H9 (cell line): ENCODE results near the gene ZNF365. TPM values are rescaled to one million over a fixed set of nuclear protein-coding genes. Genes with fewer than 3 reads are reported as not detected.

Source experiments
- DNase-seq: peaks from one replicate; pipeline ENCODE4 v3.0.0-alpha.2; 2017
- H2AFZ ChIP-seq: one replicate; pipeline ENCODE4 v1.6.1; 2013; ENCODE audit warnings: mild to moderate bottlenecking, low read length, control low read depth, moderate library complexity
- H2AK5ac ChIP-seq: 2 replicates; pipeline ENCODE4 v1.6.1; 2013; ENCODE audit warnings: low read length, control low read depth, mixed read lengths; ENCODE audit not compliant: insufficient read length
- H2BK120ac ChIP-seq: one replicate; pipeline ENCODE4 v1.6.1; 2013; ENCODE audit warnings: low read depth, mild to moderate bottlenecking, low read length, control low read depth, inconsistent platforms; ENCODE audit not compliant: poor library complexity, severe bottlenecking
- H2BK12ac ChIP-seq: 2 replicates; pipeline ENCODE4 v1.6.1; 2013; ENCODE audit warnings: low read length, control low read depth, mixed read lengths, low read depth; ENCODE audit not compliant: insufficient read length
- H2BK15ac ChIP-seq: 2 replicates; pipeline ENCODE4 v1.6.1; 2013; ENCODE audit warnings: low read depth, low read length, control low read depth
- H2BK20ac ChIP-seq: one replicate; pipeline ENCODE4 v1.6.1; 2013; ENCODE audit warnings: low read depth, mild to moderate bottlenecking, low read length, control low read depth, inconsistent platforms; ENCODE audit not compliant: poor library complexity, severe bottlenecking
- H2BK5ac ChIP-seq: 2 replicates; pipeline ENCODE4 v1.6.1; 2013; ENCODE audit warnings: low read length, control low read depth, mixed read lengths; ENCODE audit not compliant: insufficient read length
- H3K14ac ChIP-seq: 2 replicates; pipeline ENCODE4 v1.6.1; 2013; ENCODE audit warnings: low read length, control low read depth; ENCODE audit not compliant: insufficient read depth
- H3K18ac ChIP-seq: 2 replicates; pipeline ENCODE4 v1.6.1; 2013; ENCODE audit warnings: low read depth, mild to moderate bottlenecking, mixed read lengths, low read length, control low read depth; ENCODE audit not compliant: insufficient read length
- H3K23ac ChIP-seq: 2 replicates; pipeline ENCODE4 v1.6.1; 2013; ENCODE audit warnings: low read length, control low read depth, mixed read lengths, low read depth; ENCODE audit not compliant: insufficient read length
- H3K23me2 ChIP-seq: 2 replicates; pipeline ENCODE4 v1.6.1; 2013; ENCODE audit warnings: low read depth, mild to moderate bottlenecking, mixed read lengths, low read length, control low read depth; ENCODE audit not compliant: insufficient read length, poor library complexity, severe bottlenecking
- H3K27ac ChIP-seq: 2 replicates; pipeline ENCODE4 v1.5.1; 2013; ENCODE audit warnings: low read length, control low read depth, mixed read lengths, low read depth; ENCODE audit not compliant: insufficient read length
- H3K27me3 ChIP-seq: 2 replicates; pipeline ENCODE4 v1.6.1; 2013; ENCODE audit warnings: low read length, control low read depth, inconsistent platforms; ENCODE audit not compliant: insufficient read depth
- H3K4ac ChIP-seq: 2 replicates; pipeline ENCODE4 v1.6.1; 2013; ENCODE audit warnings: low read depth, mild to moderate bottlenecking, control low read depth, inconsistent platforms, low read length, moderate library complexity
- H3K4me1 ChIP-seq: 2 replicates; pipeline ENCODE4 v1.6.1; 2013; ENCODE audit warnings: low read length, control low read depth, inconsistent platforms; ENCODE audit not compliant: insufficient read depth
- H3K4me2 ChIP-seq: 2 replicates; pipeline ENCODE4 v1.6.1; 2013; ENCODE audit warnings: low read length, control low read depth, mixed read lengths; ENCODE audit not compliant: insufficient read length, insufficient read depth
- H3K56ac ChIP-seq: 2 replicates; pipeline ENCODE4 v1.6.1; 2013; ENCODE audit warnings: low read depth, mild to moderate bottlenecking, mixed read lengths, low read length, control low read depth; ENCODE audit not compliant: insufficient read length
- H3K79me1 ChIP-seq: 2 replicates; pipeline ENCODE4 v1.6.1; 2013; ENCODE audit warnings: low read depth, mild to moderate bottlenecking, moderate library complexity, low read length, control low read depth, inconsistent platforms; ENCODE audit not compliant: insufficient read depth, poor library complexity, severe bottlenecking
- H3K79me2 ChIP-seq: 2 replicates; pipeline ENCODE4 v1.6.1; 2013; ENCODE audit warnings: low read length, control low read depth, inconsistent platforms; ENCODE audit not compliant: insufficient read depth
- H3K9ac ChIP-seq: 2 replicates; pipeline ENCODE4 v1.6.1; 2013; ENCODE audit warnings: low read length, control low read depth, mixed read lengths; ENCODE audit not compliant: insufficient read length; ENCODE audit errors: extremely low read depth
- H3K9me3 ChIP-seq: one replicate; pipeline ENCODE4 v1.6.1; 2013; ENCODE audit warnings: low read depth, low read length, inconsistent platforms; ENCODE audit not compliant: control insufficient read depth
- H3T11ph ChIP-seq: one replicate; pipeline ENCODE4 v1.6.1; 2013; ENCODE audit warnings: mild to moderate bottlenecking, low read length, control low read depth, inconsistent platforms
- H4K20me1 ChIP-seq: one replicate; pipeline ENCODE4 v1.6.1; 2013; ENCODE audit not compliant: control insufficient read depth, insufficient read length, insufficient read depth
- H4K5ac ChIP-seq: 2 replicates; pipeline ENCODE4 v1.6.1; 2013; ENCODE audit warnings: low read depth, mild to moderate bottlenecking, mixed read lengths, low read length, control low read depth; ENCODE audit not compliant: insufficient read length
- H4K8ac ChIP-seq: replicated peaks from 2 replicates; pipeline ENCODE4 v1.6.1; 2013; ENCODE audit warnings: low read length, control low read depth, mixed read lengths, low read depth; ENCODE audit not compliant: insufficient read length
- H4K91ac ChIP-seq: 2 replicates; pipeline ENCODE4 v1.6.1; 2013; ENCODE audit warnings: low read depth, mild to moderate bottlenecking, moderate library complexity, mixed read lengths, low read length, control low read depth; ENCODE audit not compliant: insufficient read length
- H3K27ac Mint-ChIP-seq, 3 experiments: 2 replicates in 2 of 3; 3 replicates in 1 of 3; pipeline ENCODE4 v1.8.0; 2020 to 2021; ENCODE audit warnings: mixed read lengths in 3 of 3, mild to moderate bottlenecking in 1 of 3, moderate library complexity in 1 of 3
- H3K27me3 Mint-ChIP-seq: 2 replicates; pipeline ENCODE4 v1.8.0; 2021; ENCODE audit warnings: low read depth, mild to moderate bottlenecking, moderate library complexity, mixed read lengths
- H3K36me3 Mint-ChIP-seq, 3 experiments: 2 replicates in 2 of 3; 3 replicates in 1 of 3; pipeline ENCODE4 v1.8.0; 2020 to 2021; ENCODE audit warnings: low read depth in 3 of 3, mixed read lengths in 3 of 3; ENCODE audit not compliant: insufficient read depth in 1 of 3
- H3K4me1 Mint-ChIP-seq, 2 experiments: 2 replicates each; pipeline ENCODE4 v1.8.0; 2020; ENCODE audit warnings: mixed read lengths in 2 of 2
- H3K4me3 Mint-ChIP-seq, 2 experiments: 2 replicates in 1 of 2; 3 replicates in 1 of 2; pipeline ENCODE4 v1.8.0; 2020 to 2021; ENCODE audit warnings: mild to moderate bottlenecking in 2 of 2, mixed read lengths in 2 of 2, moderate library complexity in 1 of 2
- H3K9me3 Mint-ChIP-seq, 2 experiments: 2 replicates in 1 of 2; 3 replicates in 1 of 2; pipeline ENCODE4 v1.8.0; 2020; ENCODE audit warnings: mild to moderate bottlenecking in 2 of 2, mixed read lengths in 2 of 2, moderate library complexity in 1 of 2
- total RNA-seq: library from RNA; stranded (reverse); gene quantifications from 2 replicates; pipeline ENCODE4 v1.2.1, GENCODE V29; 2021
- TF ChIP-seq, protein P1 (sequence below): fragments of 200-600 bp; sonication (generic); conservative IDR thresholded peaks from 3 replicates; pipeline ENCODE4 v1.8.0; 2021; ENCODE audit warnings: antibody characterized with exemption, mild to moderate bottlenecking

Gene ZNF365
- total RNA-seq, 1 experiment from 2014 or later, result 0.59 TPM

GRCh38 chr10:62333988-62334682, 40.0 kb upstream of the ZNF365 start:
- Histone ChIP-seq H3K56ac (no peak overlapping the region), H3K9ac (no peak overlapping the region), H3K27ac (no peak overlapping the region), H2BK20ac (no peak overlapping the region), H4K91ac (no peak overlapping the region), H3K4me2 (no peak overlapping the region), H4K20me1 (no peaks in the 10 kb centered on the region), H3K79me1 (no peaks in the 10 kb centered on the region), H2BK120ac (no peak overlapping the region), H4K5ac (no peak overlapping the region), H3K23me2 (no peaks in the 10 kb centered on the region), H2AK5ac (no peak overlapping the region), H3K4me1 (no peaks in the 10 kb centered on the region), H3T11ph (no peak overlapping the region), H4K8ac (no peak overlapping the region), H2BK12ac (no peak overlapping the region), H3K18ac (no peak overlapping the region), H3K14ac (no peak overlapping the region), H3K23ac (no peak overlapping the region), H3K9me3 (no peaks in the 10 kb centered on the region), H3K27me3 (no peaks in the 10 kb centered on the region), H2BK5ac (no peak overlapping the region), H2AFZ (no peak overlapping the region), H3K4ac (no peak overlapping the region), H2BK15ac (no peak overlapping the region), H3K79me2 (no peaks in the 10 kb centered on the region)
- TF ChIP-seq, protein P1, sequence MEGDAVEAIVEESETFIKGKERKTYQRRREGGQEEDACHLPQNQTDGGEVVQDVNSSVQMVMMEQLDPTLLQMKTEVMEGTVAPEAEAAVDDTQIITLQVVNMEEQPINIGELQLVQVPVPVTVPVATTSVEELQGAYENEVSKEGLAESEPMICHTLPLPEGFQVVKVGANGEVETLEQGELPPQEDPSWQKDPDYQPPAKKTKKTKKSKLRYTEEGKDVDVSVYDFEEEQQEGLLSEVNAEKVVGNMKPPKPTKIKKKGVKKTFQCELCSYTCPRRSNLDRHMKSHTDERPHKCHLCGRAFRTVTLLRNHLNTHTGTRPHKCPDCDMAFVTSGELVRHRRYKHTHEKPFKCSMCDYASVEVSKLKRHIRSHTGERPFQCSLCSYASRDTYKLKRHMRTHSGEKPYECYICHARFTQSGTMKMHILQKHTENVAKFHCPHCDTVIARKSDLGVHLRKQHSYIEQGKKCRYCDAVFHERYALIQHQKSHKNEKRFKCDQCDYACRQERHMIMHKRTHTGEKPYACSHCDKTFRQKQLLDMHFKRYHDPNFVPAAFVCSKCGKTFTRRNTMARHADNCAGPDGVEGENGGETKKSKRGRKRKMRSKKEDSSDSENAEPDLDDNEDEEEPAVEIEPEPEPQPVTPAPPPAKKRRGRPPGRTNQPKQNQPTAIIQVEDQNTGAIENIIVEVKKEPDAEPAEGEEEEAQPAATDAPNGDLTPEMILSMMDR, result no peak
- H3K9me3 Mint-ChIP-seq, result peaks cover 18 to 21% of the 10 kb centered on the region in 2 experiments
- no peak overlapping the region for H3K27ac Mint-ChIP-seq
- DNase-seq, result no peak
- no peaks in the 10 kb centered on the region for H3K27me3 Mint-ChIP-seq
- peaks cover 0 to 14% (median 8%) of the 10 kb centered on the region in 3 experiments; a peak in 5 of 7 replicates for H3K36me3 Mint-ChIP-seq
- no peaks in the 10 kb centered on the region for H3K4me1 Mint-ChIP-seq
- no peak overlapping the region for H3K4me3 Mint-ChIP-seq
